ENCODE results near the gene TNFRSF25. TPM values are rescaled to one million over a fixed set of nuclear protein-coding genes. Genes with fewer than 3 reads are reported as not detected.

TNFRSF25 gene
- total and polyA plus RNA-seq, 10 of the 15 experiments (the other 5 are each of a cell fraction or from before 2014, with no cell fraction given): 0.23 to 8.6 (median 0.46) TPM; not detected in 5

DNA sequence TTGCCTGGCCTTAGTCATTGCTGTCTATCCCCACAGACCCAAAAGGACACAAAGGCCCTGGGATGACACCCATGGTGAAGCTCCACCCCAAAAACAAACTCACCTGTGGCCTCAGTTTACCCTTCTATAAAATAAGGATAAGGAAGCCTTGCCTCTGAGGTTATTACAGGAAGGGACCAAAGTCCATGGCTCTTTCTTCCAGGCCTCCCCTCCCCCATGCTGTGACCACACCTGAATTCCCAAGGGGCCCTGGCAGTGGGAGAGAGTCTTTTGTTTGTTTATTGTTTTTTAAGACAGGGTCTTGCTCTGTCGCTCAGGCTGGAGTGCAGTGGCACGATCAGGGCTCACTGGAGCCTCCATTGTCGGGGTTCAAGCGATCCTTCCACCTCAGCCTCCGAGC is 10.5 kb upstream of the TNFRSF25 start:
- ChIA-PET RAD21 (ENCODE audit: unreplicated experiment) (no interaction called here), SMC1A (ENCODE audit: uncharacterized antibody, unreplicated experiment) (no interaction called here), CTCF (interaction anchor here (0.8 to 2.0 kb wide), 8 partner anchors 8 to 170 kb away, joined by 3 to 5 read pairs (median 3); partner anchors contain the start of gene TNFRSF25), POLR2A (no interaction called here)
- ATAC-seq (no peak), DNase-seq (ENCODE audit: low read depth, low spot score) (no peak), FAIRE-seq (no peak)
- intact Hi-C loops (cut with micrococcal nuclease; ENCODE audit: unreplicated experiment): no loop called here
- Histone ChIP-seq H3K4me3 (no peak overlapping the region), H3K27me3 (replicated peaks in 1 of 2; ENCODE audit: control insufficient read depth in 2 of 2, insufficient read depth in 2 of 2, low read length in 1 of 2) (no peaks in the 10 kb centered on the region), H3K9ac (ENCODE audit: control insufficient read depth, insufficient read depth, low read length) (no peak overlapping the region), H4K20me1 (ENCODE audit: control insufficient read depth, insufficient read depth) (no peaks in the 10 kb centered on the region), H3K36me3 (ENCODE audit: control insufficient read depth in 2 of 2, insufficient read depth in 2 of 2, low read length in 1 of 2) (no peaks in the 10 kb centered on the region), H3K4me2 (ENCODE audit: control insufficient read depth, insufficient read depth) (no peak overlapping the region), H3K9me3 (replicated peaks; ENCODE audit: control insufficient read depth, insufficient read depth, low read length) (no peaks in the 10 kb centered on the region), H3K79me2 (ENCODE audit: control insufficient read depth, insufficient read depth, low read length) (no peaks in the 10 kb centered on the region), H2AFZ (ENCODE audit: control insufficient read depth, low read depth, low read length) (no peak overlapping the region), H3K4me1 (ENCODE audit: control insufficient read depth, insufficient read depth, low read length) (no peaks in the 10 kb centered on the region), H3K27ac (ENCODE audit: control insufficient read depth, insufficient read depth) (no peak overlapping the region)
- in situ Hi-C loops (cut with MboI): loop anchor here (25.0 kb wide), 1 partner anchor 736 kb away; no protein-coding TSS in a partner anchor
- BruUV-seq (replicated peaks): no TSS peak
- WGBS (ENCODE audit: insufficient coverage, insufficient replicate concordance, low lambda C conversion rate, missing lambda C conversion rate): 67% methylated on average over 5 of the region's 5 CpGs
- TF ChIP-seq SP1 (IDR thresholded peaks at IDR 0.05; ENCODE audit: low read depth, low read length): no peak
- no peak for TF ChIP-seq EZH2 (IDR thresholded peaks at IDR 0.05; ENCODE audit: borderline replicate concordance, control insufficient read depth, low read depth, low read length)
- TF ChIP-seq SUZ12 (IDR thresholded peaks at IDR 0.05; ENCODE audit: unreplicated experiment): no peak
- TF ChIP-seq SMC3 (IDR thresholded peaks at IDR 0.05; ENCODE audit: borderline replicate concordance, low read length): no peak
- TF ChIP-seq, protein P1, sequence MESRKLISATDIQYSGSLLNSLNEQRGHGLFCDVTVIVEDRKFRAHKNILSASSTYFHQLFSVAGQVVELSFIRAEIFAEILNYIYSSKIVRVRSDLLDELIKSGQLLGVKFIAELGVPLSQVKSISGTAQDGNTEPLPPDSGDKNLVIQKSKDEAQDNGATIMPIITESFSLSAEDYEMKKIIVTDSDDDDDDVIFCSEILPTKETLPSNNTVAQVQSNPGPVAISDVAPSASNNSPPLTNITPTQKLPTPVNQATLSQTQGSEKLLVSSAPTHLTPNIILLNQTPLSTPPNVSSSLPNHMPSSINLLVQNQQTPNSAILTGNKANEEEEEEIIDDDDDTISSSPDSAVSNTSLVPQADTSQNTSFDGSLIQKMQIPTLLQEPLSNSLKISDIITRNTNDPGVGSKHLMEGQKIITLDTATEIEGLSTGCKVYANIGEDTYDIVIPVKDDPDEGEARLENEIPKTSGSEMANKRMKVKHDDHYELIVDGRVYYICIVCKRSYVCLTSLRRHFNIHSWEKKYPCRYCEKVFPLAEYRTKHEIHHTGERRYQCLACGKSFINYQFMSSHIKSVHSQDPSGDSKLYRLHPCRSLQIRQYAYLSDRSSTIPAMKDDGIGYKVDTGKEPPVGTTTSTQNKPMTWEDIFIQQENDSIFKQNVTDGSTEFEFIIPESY (IDR thresholded peaks at IDR 0.05): no peak
- TF ChIP-seq CHD1 (IDR thresholded peaks at IDR 0.05; ENCODE audit: low read depth, low read length): no peak
- TF ChIP-seq RUNX3 (IDR thresholded peaks at IDR 0.05; ENCODE audit: low read length): no peak
- no peak for TF ChIP-seq EGR1 (IDR thresholded peaks at IDR 0.05; ENCODE audit: borderline replicate concordance in 1 of 2, low read depth in 2 of 2, low read length in 2 of 2)
- TF ChIP-seq TCF12 (IDR thresholded peaks at IDR 0.05; ENCODE audit: low read depth, low read length): no peak
- TF ChIP-seq, protein P2, sequence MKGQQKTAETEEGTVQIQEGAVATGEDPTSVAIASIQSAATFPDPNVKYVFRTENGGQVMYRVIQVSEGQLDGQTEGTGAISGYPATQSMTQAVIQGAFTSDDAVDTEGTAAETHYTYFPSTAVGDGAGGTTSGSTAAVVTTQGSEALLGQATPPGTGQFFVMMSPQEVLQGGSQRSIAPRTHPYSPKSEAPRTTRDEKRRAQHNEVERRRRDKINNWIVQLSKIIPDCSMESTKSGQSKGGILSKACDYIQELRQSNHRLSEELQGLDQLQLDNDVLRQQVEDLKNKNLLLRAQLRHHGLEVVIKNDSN (IDR thresholded peaks at IDR 0.05; ENCODE audit: borderline replicate concordance, extremely low read length, insufficient read depth, low read depth, low read length): no peak
- no peak for TF ChIP-seq CEBPB (IDR thresholded peaks at IDR 0.05; ENCODE audit: borderline replicate concordance in 1 of 2, low read depth in 2 of 2, low read length in 2 of 2)
- no peak for TF ChIP-seq MEF2A (IDR thresholded peaks at IDR 0.05; ENCODE audit: insufficient read depth, low read depth, low read length)
- TF ChIP-seq, protein P3, sequence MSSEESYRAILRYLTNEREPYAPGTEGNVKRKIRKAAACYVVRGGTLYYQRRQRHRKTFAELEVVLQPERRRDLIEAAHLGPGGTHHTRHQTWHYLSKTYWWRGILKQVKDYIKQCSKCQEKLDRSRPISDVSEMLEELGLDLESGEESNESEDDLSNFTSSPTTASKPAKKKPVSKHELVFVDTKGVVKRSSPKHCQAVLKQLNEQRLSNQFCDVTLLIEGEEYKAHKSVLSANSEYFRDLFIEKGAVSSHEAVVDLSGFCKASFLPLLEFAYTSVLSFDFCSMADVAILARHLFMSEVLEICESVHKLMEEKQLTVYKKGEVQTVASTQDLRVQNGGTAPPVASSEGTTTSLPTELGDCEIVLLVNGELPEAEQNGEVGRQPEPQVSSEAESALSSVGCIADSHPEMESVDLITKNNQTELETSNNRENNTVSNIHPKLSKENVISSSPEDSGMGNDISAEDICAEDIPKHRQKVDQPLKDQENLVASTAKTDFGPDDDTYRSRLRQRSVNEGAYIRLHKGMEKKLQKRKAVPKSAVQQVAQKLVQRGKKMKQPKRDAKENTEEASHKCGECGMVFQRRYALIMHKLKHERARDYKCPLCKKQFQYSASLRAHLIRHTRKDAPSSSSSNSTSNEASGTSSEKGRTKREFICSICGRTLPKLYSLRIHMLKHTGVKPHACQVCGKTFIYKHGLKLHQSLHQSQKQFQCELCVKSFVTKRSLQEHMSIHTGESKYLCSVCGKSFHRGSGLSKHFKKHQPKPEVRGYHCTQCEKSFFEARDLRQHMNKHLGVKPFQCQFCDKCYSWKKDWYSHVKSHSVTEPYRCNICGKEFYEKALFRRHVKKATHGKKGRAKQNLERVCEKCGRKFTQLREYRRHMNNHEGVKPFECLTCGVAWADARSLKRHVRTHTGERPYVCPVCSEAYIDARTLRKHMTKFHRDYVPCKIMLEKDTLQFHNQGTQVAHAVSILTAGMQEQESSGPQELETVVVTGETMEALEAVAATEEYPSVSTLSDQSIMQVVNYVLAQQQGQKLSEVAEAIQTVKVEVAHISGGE (CRISPR knock-in tag; IDR thresholded peaks at IDR 0.05): no peak
- no peak for TF ChIP-seq CHD4 (IDR thresholded peaks at IDR 0.05)
- no peak for TF ChIP-seq NR2C1 (IDR thresholded peaks at IDR 0.05)
- TF ChIP-seq SIX5 (IDR thresholded peaks at IDR 0.05; ENCODE audit: low read depth, low read length, severe bottlenecking): no peak
- TF ChIP-seq, protein P4, sequence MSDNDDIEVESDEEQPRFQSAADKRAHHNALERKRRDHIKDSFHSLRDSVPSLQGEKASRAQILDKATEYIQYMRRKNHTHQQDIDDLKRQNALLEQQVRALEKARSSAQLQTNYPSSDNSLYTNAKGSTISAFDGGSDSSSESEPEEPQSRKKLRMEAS (IDR thresholded peaks at IDR 0.05; ENCODE audit: low read depth, low read length): no peak
- TF ChIP-seq BMI1 (IDR thresholded peaks at IDR 0.05; ENCODE audit: borderline replicate concordance): no peak
